HG02885 (cell line): ENCODE data around the gene TXNDC11.

Experiments
- ATAC-seq: cut with Tn5 transposase; IDR thresholded peaks from one replicate; pipeline ENCODE4 v1.9.1; 2021; ENCODE audit warnings: mild to moderate bottlenecking; ENCODE audit not compliant: unreplicated experiment, poor library complexity

Gene TXNDC11

DNA sequence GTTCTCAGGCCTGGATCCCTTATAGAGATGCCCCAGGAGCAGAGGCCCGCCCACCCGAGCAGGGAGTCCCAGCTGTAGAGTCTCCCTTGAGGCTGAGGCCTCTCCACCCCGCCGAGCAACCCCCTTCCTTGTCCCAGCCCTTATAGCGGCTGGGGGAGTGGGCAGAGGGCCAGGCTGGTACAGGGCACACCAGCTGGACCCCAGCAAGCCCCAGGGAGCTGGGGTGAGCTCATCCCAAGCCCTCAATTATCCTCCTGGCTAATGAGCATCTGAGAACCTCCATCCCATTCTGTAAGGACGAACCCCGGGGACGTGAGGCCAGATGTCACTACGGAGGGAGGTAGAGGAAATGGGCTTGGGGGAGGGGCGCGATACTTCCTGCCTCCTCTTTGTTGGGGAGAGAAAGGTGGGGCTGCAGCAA, 77.6 kb downstream of the TXNDC11 start:
- ATAC-seq: no peak

- ATAC-seq: no peak
Measured at GRCh38 chr16:11662582-11662981, 80.1 kb downstream of the TXNDC11 start.

GRCh38 chr16:11660565-11660964, 82.1 kb downstream of the TXNDC11 start:
- ATAC-seq: no peak

- ATAC-seq: no peak
Measured at GRCh38 chr16:11658896-11659708, 83.6 kb downstream of the TXNDC11 start.

DNA sequence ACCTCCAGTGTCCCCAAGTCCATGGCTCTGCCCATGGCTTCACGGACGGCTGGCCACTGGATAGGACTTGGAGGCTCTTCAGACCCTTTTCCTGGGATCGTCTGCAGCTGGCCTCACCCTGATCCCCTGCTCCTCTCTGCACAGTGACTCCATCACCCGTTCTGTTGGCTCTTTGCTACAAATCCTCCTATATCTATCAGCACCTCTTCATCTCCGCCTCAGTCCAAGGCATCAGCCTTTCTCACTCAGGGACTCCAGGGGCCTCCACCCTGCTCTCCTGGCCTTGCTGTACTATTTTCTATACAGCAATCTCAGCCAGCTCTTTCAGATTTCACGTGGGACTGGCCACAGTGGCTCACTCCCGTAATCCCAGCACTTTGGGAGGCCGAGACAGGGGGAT, 85.1 kb downstream of the TXNDC11 start:
- no peak for ATAC-seq

- ATAC-seq: no peak
Measured at GRCh38 chr16:11655655-11656054, 87.0 kb downstream of the TXNDC11 start.

DNA sequence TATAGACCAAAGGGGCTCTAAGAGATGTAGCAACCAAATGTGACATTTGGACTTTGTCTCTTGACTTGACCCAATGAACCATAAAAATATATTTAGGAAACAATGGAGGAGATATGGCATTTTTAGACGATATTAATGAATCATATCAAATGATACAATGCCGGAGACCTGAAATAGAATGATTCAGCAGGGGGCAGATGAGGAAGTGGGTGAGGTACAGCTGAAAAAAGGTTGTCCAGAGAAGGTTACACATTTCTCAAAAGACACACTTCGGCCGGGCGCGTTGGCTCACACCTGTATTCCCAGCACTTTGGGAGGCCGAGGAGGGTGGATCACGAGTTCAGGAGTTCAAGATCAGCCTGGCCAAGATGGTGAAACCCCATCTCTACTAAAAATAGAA, 90.9 kb downstream of the TXNDC11 start:
- no peak for ATAC-seq

GRCh38 chr16:11650641-11651591, 91.7 kb downstream of the TXNDC11 start:
- ATAC-seq: no peak

DNA sequence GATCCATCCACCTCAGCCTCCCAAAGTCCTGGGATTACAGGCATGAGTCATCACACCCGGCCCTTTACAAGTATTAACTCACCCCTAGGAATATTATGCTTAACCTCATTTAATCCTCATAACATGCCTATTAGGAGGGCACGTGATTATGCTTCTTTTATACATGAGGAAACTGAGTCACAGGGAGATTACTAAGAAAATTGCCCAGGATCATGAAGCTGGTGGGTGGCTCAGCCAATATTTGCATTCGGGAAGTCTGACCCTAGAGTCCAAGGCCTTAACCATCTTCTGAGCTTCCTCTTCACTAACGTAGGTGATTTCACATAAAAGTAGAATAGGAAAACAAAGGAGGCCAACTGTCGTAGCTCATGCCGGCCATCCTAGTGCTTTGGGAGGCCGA, 93.4 kb downstream of the TXNDC11 start:
- ATAC-seq: no peak

DNA sequence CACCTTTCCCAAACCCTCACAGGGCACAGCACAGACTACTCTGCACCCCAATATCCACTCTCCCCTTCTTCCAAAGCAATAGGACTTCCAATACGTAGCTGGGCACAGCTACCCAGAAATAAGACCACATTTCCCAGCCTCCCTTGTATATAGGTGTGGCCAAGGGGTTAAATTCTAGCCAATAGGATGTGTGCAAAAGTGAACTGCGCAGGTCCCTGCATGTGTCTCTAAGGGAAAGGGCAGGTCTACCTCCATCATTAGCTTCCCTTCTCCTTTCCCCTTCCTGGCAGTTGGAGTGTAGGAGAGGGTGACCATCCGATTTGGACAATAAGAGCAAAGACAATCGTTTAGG, 99.9 kb downstream of the TXNDC11 start:
- ATAC-seq: no peak

GRCh38 chr16:11640987-11641817, 101.5 kb downstream of the TXNDC11 start:
- ATAC-seq: no peak

DNA sequence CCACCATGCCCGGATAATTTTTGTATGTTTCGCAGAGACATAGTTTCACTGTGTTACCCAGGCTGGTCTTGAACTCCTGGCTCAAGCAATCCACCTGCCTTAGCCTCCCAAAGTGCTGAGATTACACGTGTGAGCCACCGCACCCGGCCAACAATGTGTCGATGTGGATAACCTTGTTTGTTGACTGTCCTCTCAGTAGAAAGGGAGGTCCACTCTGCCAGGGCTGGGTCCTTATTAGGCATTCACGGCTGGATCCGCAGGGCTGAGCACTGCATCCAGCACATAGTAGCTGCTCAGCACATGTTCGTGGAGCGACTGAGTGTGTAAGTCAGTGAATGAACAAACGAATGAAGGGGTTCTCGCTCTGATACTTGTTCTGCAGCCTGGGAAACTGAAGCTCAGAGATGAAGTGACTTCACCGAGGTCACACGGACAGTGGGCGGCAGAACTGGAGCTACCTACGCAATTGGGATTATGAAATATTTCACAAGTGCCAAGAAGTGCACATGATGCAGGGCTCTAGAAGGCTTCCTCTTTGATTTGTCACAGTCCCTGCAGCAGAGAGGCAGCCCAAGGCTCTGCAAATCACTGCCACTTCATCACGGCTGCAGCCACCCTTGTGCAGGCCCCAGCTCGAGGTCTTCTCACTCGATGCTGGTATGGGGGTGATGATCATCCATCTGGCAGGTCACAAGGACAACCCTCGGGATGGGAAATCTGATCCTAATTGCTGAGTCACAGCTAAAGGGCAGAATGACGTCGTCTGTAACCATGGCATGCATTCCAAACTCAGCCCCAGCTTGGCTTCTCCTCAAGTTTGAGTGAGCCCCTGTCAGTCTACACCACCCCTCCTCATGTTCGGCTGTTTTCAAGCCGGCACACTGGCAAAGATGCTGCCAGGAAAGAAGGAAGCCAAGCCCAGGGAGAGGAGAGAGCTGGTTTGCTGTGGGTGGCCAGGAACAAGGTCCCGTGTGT, 102.4 kb downstream of the TXNDC11 start:
- ATAC-seq: no peak

- ATAC-seq: no peak
Measured at GRCh38 chr16:11639008-11639562, 103.6 kb downstream of the TXNDC11 start.

DNA sequence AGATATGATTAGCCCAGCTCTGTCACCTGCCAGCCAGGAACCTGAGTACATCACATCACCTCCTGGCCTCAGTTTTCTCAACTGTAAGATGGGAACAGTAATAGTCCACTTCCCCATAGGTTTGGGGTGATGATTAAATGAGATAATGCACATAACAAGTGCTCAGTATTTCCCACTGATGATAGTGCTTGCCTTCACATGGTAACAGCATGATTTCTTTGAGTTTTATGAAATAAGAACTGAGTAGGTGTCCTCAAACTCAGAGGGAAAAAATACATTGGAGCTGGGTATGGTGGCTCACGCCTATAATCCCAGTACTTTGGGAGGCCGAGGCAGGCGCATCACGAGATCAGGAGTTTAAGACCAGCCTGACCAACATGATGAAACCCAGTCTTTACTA, 104.5 kb downstream of the TXNDC11 start:
- ATAC-seq: no peak

DNA sequence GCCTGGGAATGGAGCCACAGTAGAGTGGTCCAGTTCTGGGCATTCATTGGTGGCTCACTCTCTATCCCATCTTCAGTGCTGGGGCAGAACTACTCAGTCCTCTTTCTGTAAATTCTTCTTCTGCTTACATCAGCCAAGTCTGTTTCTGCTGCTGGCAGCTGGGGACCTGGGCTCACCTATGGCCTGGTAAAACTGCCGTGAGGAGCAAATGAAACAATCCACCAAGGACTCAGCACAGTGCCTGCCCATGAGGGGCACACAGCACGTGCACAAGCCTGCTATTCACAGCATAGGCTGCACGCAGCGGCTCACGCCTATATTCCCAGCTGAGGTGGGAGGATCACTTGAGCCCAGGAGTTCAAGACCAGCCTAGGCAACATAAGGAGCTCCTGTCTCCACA, 105.3 kb downstream of the TXNDC11 start:
- ATAC-seq: no peak

DNA sequence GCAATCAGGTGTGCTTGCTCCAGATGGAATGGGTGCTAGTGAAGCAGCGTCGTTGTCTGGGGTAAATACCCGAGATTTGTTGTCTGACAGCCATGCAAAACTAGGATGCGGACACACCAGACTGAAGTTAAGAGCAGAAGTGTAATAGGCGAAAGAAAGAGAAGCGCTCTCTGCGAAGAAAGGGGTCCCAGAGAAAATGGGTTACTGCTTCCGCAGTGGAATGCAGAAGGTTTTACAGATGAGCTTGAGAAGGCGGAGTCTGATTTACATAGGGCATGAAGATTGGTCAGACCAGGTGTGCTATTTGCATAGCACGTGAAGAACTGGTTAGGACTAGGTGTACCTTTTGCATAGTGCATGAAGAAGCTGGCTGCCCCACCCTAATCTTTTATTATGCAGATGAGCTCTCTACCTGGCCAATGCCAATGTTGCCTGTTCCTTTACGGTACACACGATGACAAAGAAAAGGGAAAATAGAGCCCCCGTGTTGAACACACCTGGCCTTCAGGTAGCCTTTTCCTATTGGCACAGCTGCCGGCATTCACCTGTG, 106.4 kb downstream of the TXNDC11 start:
- ATAC-seq: no peak

- no peak for ATAC-seq
Measured at GRCh38 chr16:11635679-11636171, 106.9 kb downstream of the TXNDC11 start.

GRCh38 chr16:11635113-11635652, 107.5 kb downstream of the TXNDC11 start:
- no peak for ATAC-seq
